K562 (cell line): ENCODE results near the gene TRAPPC5. TPM values are rescaled to one million over a fixed set of nuclear protein-coding genes. Genes with fewer than 3 reads are reported as not detected.
A peak's percentile ranks its signal among the peaks of the same experiment; 100 is the strongest.

Experiments used
- ATAC-seq: fragments of 200-7000 bp; cut with Tn5 transposase; 3 replicates; pipeline ENCODE4 v1.9.1; 2020; ENCODE audit warnings: moderate library complexity
- BruUV-seq: library from RNA; stranded (reverse); fragments of 400-500 nt; replicated peaks from 2 replicates; lab custom pipeline; 2021; lab: Mats Ljungman, UMichigan
- CTCF ChIA-PET: fragments of 300-600 bp; formaldehyde crosslinking; extraction: SDS; loops from one replicate; lab custom pipeline; 2021; ENCODE audit warnings: low intra/inter-chr PET ratio; lab: Yijun Ruan, JAX
- POLR2A ChIA-PET: fragments of 300-600, 350-650 bp; sonication (Branson Sonifier 250); formaldehyde crosslinking; extraction: SDS; loops from one replicate; lab custom pipeline; 2021; ENCODE audit warnings: antibody characterized with exemption, inconsistent platforms; lab: Yijun Ruan, JAX
- DNase-seq, 4 experiments: peaks; one replicate each; pipeline versions ENCODE4 v3.0.0 to v3.0.0-alpha.2; 2011 to 2018; ENCODE audit warnings: low spot score in 3 of 4, mixed read lengths in 3 of 4; ENCODE audit errors: extremely low read depth in 1 of 4
- FAIRE-seq: peaks from 2 replicates; lab custom pipeline; 2011; peaks lifted over from hg19 to GRCh38; lab: Jason Lieb, UNC
- H2AFZ ChIP-seq: 2 replicates; pipeline ENCODE4 v1.6.0; 2011; ENCODE audit warnings: low read depth, low read length, control low read depth, inconsistent platforms
- H3K27ac ChIP-seq: fragments of 200-600 bp; 3 replicates; pipeline ENCODE4 v1.8.0; 2011; ENCODE audit warnings: low read depth, mild to moderate bottlenecking, control low read depth, inconsistent platforms, low read length, moderate library complexity, mixed read lengths; ENCODE audit errors: extremely low read depth
- H3K27me3 ChIP-seq, 2 experiments: fragments of 300-600 bp in 1 of 2; 2 replicates in 1 of 2; 3 replicates in 1 of 2; pipeline versions ENCODE4 v1.6.0 to v1.8.0; 2011; ENCODE audit warnings: inconsistent platforms in 2 of 2, low read length in 2 of 2, mild to moderate bottlenecking in 1 of 2, mixed read lengths in 1 of 2, moderate library complexity in 1 of 2; ENCODE audit not compliant: control insufficient read depth in 2 of 2, insufficient read depth in 2 of 2
- H3K36me3 ChIP-seq: fragments of 300-600 bp; 3 replicates; pipeline ENCODE4 v1.8.0; 2011; ENCODE audit warnings: mild to moderate bottlenecking, low read length, inconsistent platforms; ENCODE audit not compliant: control insufficient read depth, insufficient read depth
- H3K4me1 ChIP-seq, 2 experiments: fragments of 200-600 bp in 1 of 2; replicated peaks in 1 of 2; 2 replicates in 1 of 2; 3 replicates in 1 of 2; pipeline versions ENCODE4 v1.5.1 to v1.8.0; 2011; ENCODE audit warnings: inconsistent platforms in 2 of 2, low read length in 2 of 2, mild to moderate bottlenecking in 1 of 2, mixed read lengths in 1 of 2, moderate library complexity in 1 of 2; ENCODE audit not compliant: control insufficient read depth in 2 of 2, insufficient read depth in 2 of 2
- H3K4me2 ChIP-seq: 2 replicates; pipeline ENCODE4 v1.6.1; 2011; ENCODE audit warnings: low read length, control low read depth, inconsistent platforms, mixed read lengths; ENCODE audit not compliant: insufficient read depth
- H3K4me3 ChIP-seq: fragments of 200-600 bp; sonication (generic), shearing (Covaris generic); 2 replicates; pipeline ENCODE4 v1.5.1; 2016; ENCODE audit warnings: control low read depth, inconsistent platforms
- H3K79me2 ChIP-seq: fragments of 200-600 bp; 3 replicates; pipeline ENCODE4 v1.8.0; 2011; ENCODE audit warnings: low read length, inconsistent platforms; ENCODE audit not compliant: control insufficient read depth, insufficient read depth
- H3K9ac ChIP-seq, 2 experiments: 2 replicates each; pipeline versions ENCODE4 v1.6.0 to v1.6.1; 2011; ENCODE audit warnings: low read depth in 2 of 2, low read length in 2 of 2, control low read depth in 1 of 2, inconsistent platforms in 1 of 2, mild to moderate bottlenecking in 1 of 2, mixed read lengths in 1 of 2; ENCODE audit not compliant: insufficient read depth in 1 of 2
- H3K9me1 ChIP-seq: one replicate; pipeline ENCODE4 v1.6.0; 2011; ENCODE audit warnings: inconsistent platforms, mild to moderate bottlenecking, low read length, moderate library complexity; ENCODE audit not compliant: control insufficient read depth, insufficient read depth
- H3K9me3 ChIP-seq: replicated peaks from 2 replicates; pipeline ENCODE4 v1.5.1; 2011; ENCODE audit warnings: low read depth, low read length, inconsistent platforms; ENCODE audit not compliant: control insufficient read depth, insufficient read depth
- H4K20me1 ChIP-seq: replicated peaks from 2 replicates; pipeline ENCODE4 v1.6.1; 2011; ENCODE audit warnings: low read length, inconsistent platforms, mixed read lengths; ENCODE audit not compliant: control insufficient read depth, insufficient read depth
- BCOR ChIP-seq: fragments of 450-650 bp; IDR thresholded peaks from 2 replicates; pipeline ENCODE4 v1.6.1; 2016
- COPS2 ChIP-seq: fragments of 450-650 bp; conservative IDR thresholded peaks from 2 replicates; pipeline ENCODE4 v1.6.1; 2016; ENCODE audit warnings: mild to moderate bottlenecking, moderate library complexity
- CREM ChIP-seq: IDR thresholded peaks from 2 replicates; pipeline ENCODE4 v1.6.1; 2014; ENCODE audit warnings: antibody characterized with exemption, low read depth
- ELF2 ChIP-seq: fragments of 250-450 bp; sonication (Bioruptor Pico); IDR thresholded peaks from 2 replicates; pipeline ENCODE4 v1.5.0; 2021; ENCODE audit warnings: mild to moderate bottlenecking
- GTF3C2 ChIP-seq: IDR thresholded peaks from 3 replicates; pipeline ENCODE4 v1.6.1; 2011; ENCODE audit warnings: borderline replicate concordance, mild to moderate bottlenecking, moderate library complexity; ENCODE audit not compliant: insufficient read length; ENCODE audit errors: extremely low read depth
- LCOR ChIP-seq: sonication (generic); formaldehyde crosslinking; IDR thresholded peaks from 2 replicates; pipeline ENCODE4 v1.8.0; 2022; ENCODE audit warnings: mild to moderate bottlenecking, missing genetic modification reagents
- RBM25 ChIP-seq: fragments of 200-400 bp; formaldehyde crosslinking; IDR thresholded peaks from 2 replicates; pipeline ENCODE4 v1.6.1; 2018; ENCODE audit warnings: low read length, low read depth, moderate library complexity; ENCODE audit not compliant: severe bottlenecking
- SMARCA5 ChIP-seq: fragments of 450-650 bp; IDR thresholded peaks from 2 replicates; pipeline ENCODE4 v1.6.1; 2016
- THRA ChIP-seq: fragments of 450-650 bp; IDR thresholded peaks from 2 replicates; pipeline ENCODE4 v1.6.1; 2017; ENCODE audit warnings: mild to moderate bottlenecking, moderate library complexity
- TSHZ1 ChIP-seq: fragments of 250-450 bp; sonication (Bioruptor Pico); IDR thresholded peaks from 2 replicates; pipeline ENCODE4 v1.4.0; 2020; ENCODE audit warnings: mild to moderate bottlenecking, moderate library complexity
- ZFP36 ChIP-seq: fragments of 150-350 bp; IDR thresholded peaks from 2 replicates; pipeline ENCODE4 v1.6.1; 2018; ENCODE audit warnings: low read length, low read depth; ENCODE audit not compliant: partially characterized antibody
- WGBS: fragments of 100-300 bp; shearing (Covaris generic); methylation state at CpG from one replicate; pipeline ENCODE4 v1.1.6; 2016; ENCODE audit warnings: low coverage, mixed read lengths; ENCODE audit not compliant: insufficient coverage; ENCODE audit errors: missing lambda C conversion rate; 5-methylcytosine and 5-hydroxymethylcytosine counted together
- in situ Hi-C: fragments of 300-500 bp; cut with MboI; formaldehyde crosslinking; loops from 4 replicates; pipeline ENCODE4 v1.15.0; 2018; ENCODE audit warnings: inconsistent platforms, mixed read lengths
- intact Hi-C: fragments of 100-400 bp; cut with micrococcal nuclease; formaldehyde crosslinking; loops from 2 replicates; pipeline ENCODE4 v1.14.2; 2022
- polyA plus RNA-seq, 8 experiments: library from polyadenylated mRNA; depleted of rRNA in 4 of 8; stranded (reverse) in 5 of 8; unstranded in 3 of 8; fragments of >200 nt; fragmentation: Nextera tagmentation in 2 of 8; fragmentation: Illumina TruSeq in 1 of 8; extraction: Ambion mirVana in 2 of 8; extraction: Trizol in 1 of 8; gene quantifications; 2 replicates each; pipeline versions ENCODE4 v1.2.1 to v1.2.3, GENCODE V29; 2011 to 2014; ENCODE audit warnings: inconsistent platforms in 1 of 8, missing spikeins in 1 of 8
- total RNA-seq, 7 experiments: library from RNA; depleted of rRNA in 6 of 7; stranded (reverse); fragments of >200 nt in 6 of 7; fragmentation: Illumina TruSeq in 2 of 7; extraction: Trizol in 2 of 7; gene quantifications; 2 replicates each; pipeline versions ENCODE4 v1.2.1 to v1.2.3, GENCODE V29; 2011 to 2021; ENCODE audit warnings: low replicate concordance in 1 of 7

Gene TRAPPC5
- total and polyA plus RNA-seq, 9 of the 15 experiments (the other 6 are each of a cell fraction or from before 2014, with no cell fraction given), result 2.0 to 76.9 (median 29.3) TPM

- ChIA-PET CTCF (no interaction called here), POLR2A (interaction anchor here (0.6 kb wide), 1 partner anchor 226 kb away, joined by 3 read pairs; no protein-coding TSS in a partner anchor)
- BruUV-seq, result no TSS peak
- FAIRE-seq (no peak), DNase-seq (no peak), ATAC-seq (no peak)
- WGBS, result 24% methylated on average over 14 of the region's 14 CpGs
- Histone ChIP-seq H3K4me2 (no peak overlapping the region), H3K27me3 (peaks cover 0 to 34% of the 10 kb centered on the region in 2 experiments; a peak in 3 of 5 replicates), H3K9ac (no peak overlapping the region), H3K79me2 (no peaks in the 10 kb centered on the region), H3K9me1 (no peaks in the 10 kb centered on the region), H3K4me3 (no peak overlapping the region), H4K20me1 (0 out of 2 replicates have a peak, but pooled peaks cover 4% of the 10 kb centered on the region), H3K27ac (no peak overlapping the region), H2AFZ (no peak overlapping the region), H3K9me3 (no peaks in the 10 kb centered on the region), H3K4me1 (no peaks in the 10 kb centered on the region; a peak in 1 of 5 replicates), H3K36me3 (no peaks in the 10 kb centered on the region)
- in situ Hi-C loops, result no loop called here
- intact Hi-C loops, result no loop called here
- TF ChIP-seq COPS2 (no peak), LCOR (CRISPR knock-in tag) (no peak), BCOR (peak; percentile 60), RBM25 (peak; percentile 82), SMARCA5 (peak; percentile 13; the same call in 1 of the 2 replicates), GTF3C2 (peak; percentile 6), CREM (no peak), THRA (no peak), ZFP36 (peak; percentile 97), TSHZ1 (CRISPR knock-in tag) (no peak), ELF2 (no peak)
- TF ChIP-seq, all 486 proteins: peak for 5
Measured at GRCh38 chr19:7706188-7706954, 25.7 kb downstream of the TRAPPC5 start.
